DND-41 (cell line): ENCODE measurements around the gene MAST4.

Experiments
- ATAC-seq: fragments of 200-7000 bp; cut with Tn5 transposase; 3 replicates; pipeline ENCODE4 v1.9.1; 2021; ENCODE audit warnings: low read depth; ENCODE audit not compliant: insufficient read depth
- DNase-seq: peaks from one replicate; pipeline ENCODE4 v3.0.0-alpha.2; 2020
- H2AFZ ChIP-seq: 2 replicates; pipeline ENCODE4 v1.6.0; 2012; ENCODE audit warnings: low read depth, low read length
- H3K27ac ChIP-seq: 2 replicates; pipeline ENCODE4 v1.5.1; 2012; ENCODE audit warnings: low read length, inconsistent platforms
- H3K27me3 ChIP-seq: fragments of 200-600 bp; sonication (generic); 2 replicates; pipeline ENCODE4 v1.6.0; 2012; ENCODE audit warnings: low read length, mild to moderate bottlenecking, inconsistent platforms; ENCODE audit not compliant: insufficient read depth, poor library complexity
- H3K36me3 ChIP-seq: 2 replicates; pipeline ENCODE4 v1.5.1; 2012; ENCODE audit warnings: low read length, inconsistent platforms; ENCODE audit not compliant: insufficient read depth
- H3K4me1 ChIP-seq: 2 replicates; pipeline ENCODE4 v1.5.1; 2012; ENCODE audit warnings: mild to moderate bottlenecking, low read length; ENCODE audit not compliant: insufficient read depth
- H3K4me2 ChIP-seq: 2 replicates; pipeline ENCODE4 v1.6.0; 2012; ENCODE audit warnings: mild to moderate bottlenecking, moderate library complexity, low read length, inconsistent platforms; ENCODE audit not compliant: insufficient read depth
- H3K4me3 ChIP-seq, 2 experiments: fragments of 200-600 bp in 1 of 2; shearing (Covaris generic) in 1 of 2; 2 replicates each; pipeline ENCODE4 v1.5.1; 2012 to 2016; ENCODE audit warnings: inconsistent platforms in 2 of 2, low read length in 2 of 2, mild to moderate bottlenecking in 2 of 2, low read depth in 1 of 2, moderate library complexity in 1 of 2
- H3K79me2 ChIP-seq: 2 replicates; pipeline ENCODE4 v1.6.0; 2012; ENCODE audit warnings: low read length, inconsistent platforms; ENCODE audit not compliant: insufficient read depth
- H3K9ac ChIP-seq: 2 replicates; pipeline ENCODE4 v1.6.0; 2012; ENCODE audit warnings: low read depth, mild to moderate bottlenecking, inconsistent platforms, low read length, moderate library complexity
- H3K9me3 ChIP-seq: 2 replicates; pipeline ENCODE4 v1.5.1; 2012; ENCODE audit warnings: low read length, moderate library complexity, mild to moderate bottlenecking, inconsistent platforms; ENCODE audit not compliant: insufficient read depth, severe bottlenecking
- H4K20me1 ChIP-seq: 2 replicates; pipeline ENCODE4 v1.6.0; 2012; ENCODE audit warnings: low read length; ENCODE audit not compliant: insufficient read depth
- CTCF ChIP-seq: IDR thresholded peaks from 2 replicates; pipeline ENCODE4 v1.5.1; 2012; ENCODE audit warnings: borderline replicate concordance, low read length, moderate library complexity, mild to moderate bottlenecking; ENCODE audit not compliant: poor library complexity, severe bottlenecking; ENCODE audit errors: extremely low read depth
- EZH2 ChIP-seq: IDR thresholded peaks from 3 replicates; pipeline ENCODE4 v1.6.1; 2012; ENCODE audit warnings: borderline replicate concordance, low read depth, mild to moderate bottlenecking, moderate library complexity, low read length, inconsistent platforms; ENCODE audit not compliant: severe bottlenecking

Gene MAST4

GRCh38 chr5:66814146-66814991 lies 218.2 kb downstream of the MAST4 start:
- Histone ChIP-seq H3K4me2 (no peak overlapping the region), H3K4me3 (no peak overlapping the region), H3K9me3 (no peaks in the 10 kb centered on the region), H4K20me1 (no peaks in the 10 kb centered on the region), H2AFZ (no peak overlapping the region), H3K27ac (no peak overlapping the region), H3K9ac (no peak overlapping the region), H3K27me3 (no peaks in the 10 kb centered on the region), H3K36me3 (no peaks in the 10 kb centered on the region), H3K79me2 (no peaks in the 10 kb centered on the region), H3K4me1 (peaks cover 14% of the 10 kb centered on the region)
- ATAC-seq (peak; percentile 83), DNase-seq (peak; percentile 65)
- TF ChIP-seq CTCF = peak; percentile 86
- TF ChIP-seq EZH2 = no peak

- Histone ChIP-seq H3K27ac (peak overlapping the region; percentile 31; the same call in 1 of the 2 replicates), H2AFZ (no peak overlapping the region), H3K9ac (no peak overlapping the region), H3K79me2 (no peaks in the 10 kb centered on the region; the same call in 1 of the 2 replicates), H4K20me1 (no peaks in the 10 kb centered on the region), H3K27me3 (no peaks in the 10 kb centered on the region), H3K4me3 (no peak overlapping the region), H3K4me2 (no peak overlapping the region), H3K9me3 (no peaks in the 10 kb centered on the region), H3K4me1 (peaks cover 54% of the 10 kb centered on the region), H3K36me3 (no peaks in the 10 kb centered on the region)
- TF ChIP-seq EZH2 (no peak), CTCF (no peak)
- no peak for ATAC-seq
- DNase-seq = no peak
Observed at GRCh38 chr5:66818304-66818934, 222.2 kb downstream of the MAST4 start.

- Histone ChIP-seq H3K36me3 (no peaks in the 10 kb centered on the region), H3K9me3 (no peaks in the 10 kb centered on the region), H3K4me2 (no peak overlapping the region), H3K79me2 (peaks cover 1% of the 10 kb centered on the region; the same call in 1 of the 2 replicates), H4K20me1 (no peaks in the 10 kb centered on the region), H2AFZ (no peak overlapping the region), H3K27ac (peak overlapping the region; percentile 31; the same call in 1 of the 2 replicates), H3K4me1 (peaks cover 57% of the 10 kb centered on the region), H3K9ac (no peak overlapping the region), H3K4me3 (no peak overlapping the region), H3K27me3 (no peaks in the 10 kb centered on the region)
- DNase-seq = no peak
- ATAC-seq = no peak
- TF ChIP-seq CTCF (no peak), EZH2 (no peak)
Observed at GRCh38 chr5:66818935-66819328, 222.7 kb downstream of the MAST4 start.
